ENCODE measurements around the gene SNN.

SNN gene

DNA sequence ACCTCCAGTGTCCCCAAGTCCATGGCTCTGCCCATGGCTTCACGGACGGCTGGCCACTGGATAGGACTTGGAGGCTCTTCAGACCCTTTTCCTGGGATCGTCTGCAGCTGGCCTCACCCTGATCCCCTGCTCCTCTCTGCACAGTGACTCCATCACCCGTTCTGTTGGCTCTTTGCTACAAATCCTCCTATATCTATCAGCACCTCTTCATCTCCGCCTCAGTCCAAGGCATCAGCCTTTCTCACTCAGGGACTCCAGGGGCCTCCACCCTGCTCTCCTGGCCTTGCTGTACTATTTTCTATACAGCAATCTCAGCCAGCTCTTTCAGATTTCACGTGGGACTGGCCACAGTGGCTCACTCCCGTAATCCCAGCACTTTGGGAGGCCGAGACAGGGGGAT is 10.7 kb upstream of the SNN start:
- no peaks in the 10 kb centered on the region for H3K27me3 ChIP-seq (ENCODE audit: control insufficient read depth in 1 of 2, insufficient read depth in 2 of 2, low read length in 2 of 2)
- H3K9me3 ChIP-seq (ENCODE audit: low read length) = no peaks in the 10 kb centered on the region
- no peak overlapping the region for H3K27ac ChIP-seq (ENCODE audit: low read depth, low read length)
- H3K4me3 ChIP-seq (ENCODE audit: low read depth in 1 of 2, low read length in 2 of 2) = no peak overlapping the region
- no peak overlapping the region for H3K9ac ChIP-seq (ENCODE audit: low read length)
- no peaks in the 10 kb centered on the region for H3K4me1 ChIP-seq (ENCODE audit: insufficient read depth, low read length)
- no peaks in the 10 kb centered on the region for H3K36me3 ChIP-seq (ENCODE audit: insufficient read depth, low read length)

DNA sequence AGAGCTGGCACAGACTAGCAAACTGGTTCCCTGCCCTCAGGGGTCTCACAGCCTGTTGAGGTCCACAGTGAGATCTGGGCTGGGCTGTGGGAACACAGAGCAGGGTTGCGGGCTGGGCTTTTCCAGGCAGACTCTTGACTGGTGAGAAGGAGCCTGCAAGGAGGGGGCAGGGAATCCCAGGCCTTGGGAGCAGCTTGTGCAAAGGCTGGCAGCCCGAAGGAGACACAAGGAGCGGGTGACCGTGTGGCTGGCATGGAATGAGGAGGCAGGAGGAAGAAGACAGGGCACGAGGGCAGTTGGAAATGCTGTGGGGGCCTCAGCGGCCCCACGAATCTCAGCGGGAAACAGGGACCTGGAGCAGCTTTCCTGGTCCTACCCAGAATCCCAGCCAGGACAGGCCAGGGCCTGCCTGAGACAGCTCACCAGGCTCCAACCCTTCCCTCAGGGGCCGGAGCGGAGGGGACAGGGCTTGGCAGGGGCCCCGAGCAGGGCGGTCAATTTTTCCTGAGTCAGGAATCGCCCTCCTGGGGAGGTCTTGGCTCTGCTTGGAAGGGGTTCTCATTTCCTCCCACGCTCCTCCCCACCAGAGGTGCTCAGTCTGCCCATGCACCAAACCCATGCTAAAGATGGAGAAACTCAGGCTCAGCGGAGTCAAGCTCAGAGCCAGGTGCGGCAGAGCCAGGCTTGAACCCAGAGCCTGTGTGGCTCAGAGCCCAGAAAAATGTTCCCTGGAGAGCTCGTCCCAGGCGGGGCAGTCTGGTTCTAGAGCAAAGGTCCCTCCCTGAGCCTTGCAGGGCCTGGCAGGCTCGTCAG is 9.2 kb upstream of the SNN start:
- no peak overlapping the region for H3K27ac ChIP-seq (ENCODE audit: low read depth, low read length)

DNA sequence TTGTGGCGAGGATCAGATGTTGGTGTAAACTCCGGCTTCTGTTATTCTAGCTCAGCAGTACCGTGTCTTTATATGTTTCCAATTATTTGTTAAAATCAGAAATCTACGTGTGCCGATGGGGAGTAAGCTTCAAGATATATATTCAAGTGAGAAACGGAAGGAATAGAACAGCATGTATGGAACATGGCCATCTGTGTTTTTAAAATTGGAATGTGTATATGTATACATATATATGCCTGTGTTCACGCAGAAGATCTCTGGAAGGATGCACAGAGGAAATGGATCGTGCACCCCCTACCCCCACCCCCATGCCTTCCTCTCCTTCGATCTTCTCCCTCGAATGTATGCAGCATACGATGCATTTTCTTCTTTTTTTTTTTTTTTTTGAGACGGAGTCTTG is 7.7 kb upstream of the SNN start:
- Histone ChIP-seq H3K4me3 (ENCODE audit: low read depth in 1 of 2, low read length in 2 of 2) (no peak overlapping the region), H3K4me1 (ENCODE audit: insufficient read depth, low read length) (no peaks in the 10 kb centered on the region), H3K9me3 (ENCODE audit: low read length) (no peaks in the 10 kb centered on the region), H3K27ac (ENCODE audit: low read depth, low read length) (no peak overlapping the region), H3K27me3 (ENCODE audit: control insufficient read depth in 1 of 2, insufficient read depth in 2 of 2, low read length in 2 of 2) (no peaks in the 10 kb centered on the region), H3K9ac (ENCODE audit: low read length) (no peak overlapping the region), H3K36me3 (ENCODE audit: insufficient read depth, low read length) (no peaks in the 10 kb centered on the region)

More for the DNA sequence above, 9.2 kb upstream of the SNN start:
- H3K4me1 ChIP-seq (ENCODE audit: insufficient read depth, low read length) = no peaks in the 10 kb centered on the region
- no peak overlapping the region for H3K4me3 ChIP-seq (ENCODE audit: low read depth in 1 of 2, low read length in 2 of 2)
- no peak overlapping the region for H3K9ac ChIP-seq (ENCODE audit: low read length)
- H3K9me3 ChIP-seq (ENCODE audit: low read length) = no peaks in the 10 kb centered on the region
- H3K27me3 ChIP-seq (ENCODE audit: control insufficient read depth in 1 of 2, insufficient read depth in 2 of 2, low read length in 2 of 2) = no peaks in the 10 kb centered on the region
- no peaks in the 10 kb centered on the region for H3K36me3 ChIP-seq (ENCODE audit: insufficient read depth, low read length)

DNA sequence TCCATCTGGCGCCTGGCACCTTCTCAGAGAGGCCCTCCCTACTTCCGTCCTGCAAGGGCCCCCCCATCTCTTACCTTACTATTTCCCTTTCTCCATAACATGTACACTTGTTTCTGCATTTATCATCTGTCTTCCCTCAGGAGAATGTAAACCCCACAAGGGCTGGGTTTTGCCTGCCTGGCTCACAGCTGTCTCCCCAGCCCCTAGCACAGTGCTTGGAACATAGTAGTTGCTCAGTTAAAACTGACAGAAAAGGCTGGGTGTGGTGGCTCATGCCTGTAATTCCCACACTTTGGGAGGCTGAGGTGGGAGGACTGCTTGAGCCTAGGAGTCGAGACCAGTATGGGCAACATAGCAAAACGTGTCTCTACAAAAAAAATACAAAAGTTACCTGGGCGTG is 5.7 kb upstream of the SNN start:
- Histone ChIP-seq H3K9me3 (ENCODE audit: low read length) (no peaks in the 10 kb centered on the region), H3K27me3 (ENCODE audit: control insufficient read depth in 1 of 2, insufficient read depth in 2 of 2, low read length in 2 of 2) (no peaks in the 10 kb centered on the region), H3K9ac (ENCODE audit: low read length) (no peak overlapping the region), H3K4me1 (ENCODE audit: insufficient read depth, low read length) (peaks cover 2% of the 10 kb centered on the region), H3K4me3 (ENCODE audit: low read depth in 1 of 2, low read length in 2 of 2) (no peak overlapping the region), H3K36me3 (ENCODE audit: insufficient read depth, low read length) (no peaks in the 10 kb centered on the region), H3K27ac (ENCODE audit: low read depth, low read length) (no peak overlapping the region)

DNA sequence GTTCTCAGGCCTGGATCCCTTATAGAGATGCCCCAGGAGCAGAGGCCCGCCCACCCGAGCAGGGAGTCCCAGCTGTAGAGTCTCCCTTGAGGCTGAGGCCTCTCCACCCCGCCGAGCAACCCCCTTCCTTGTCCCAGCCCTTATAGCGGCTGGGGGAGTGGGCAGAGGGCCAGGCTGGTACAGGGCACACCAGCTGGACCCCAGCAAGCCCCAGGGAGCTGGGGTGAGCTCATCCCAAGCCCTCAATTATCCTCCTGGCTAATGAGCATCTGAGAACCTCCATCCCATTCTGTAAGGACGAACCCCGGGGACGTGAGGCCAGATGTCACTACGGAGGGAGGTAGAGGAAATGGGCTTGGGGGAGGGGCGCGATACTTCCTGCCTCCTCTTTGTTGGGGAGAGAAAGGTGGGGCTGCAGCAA is 3.2 kb upstream of the SNN start:
- Histone ChIP-seq H3K9ac (ENCODE audit: low read length) (no peak overlapping the region), H3K27ac (ENCODE audit: low read depth, low read length) (no peak overlapping the region), H3K4me3 (ENCODE audit: low read depth in 1 of 2, low read length in 2 of 2) (no peak overlapping the region), H3K9me3 (ENCODE audit: low read length) (no peaks in the 10 kb centered on the region), H3K36me3 (ENCODE audit: insufficient read depth, low read length) (no peaks in the 10 kb centered on the region), H3K4me1 (ENCODE audit: insufficient read depth, low read length) (peaks cover 14% of the 10 kb centered on the region), H3K27me3 (ENCODE audit: control insufficient read depth in 1 of 2, insufficient read depth in 2 of 2, low read length in 2 of 2) (no peaks in the 10 kb centered on the region)

DNA sequence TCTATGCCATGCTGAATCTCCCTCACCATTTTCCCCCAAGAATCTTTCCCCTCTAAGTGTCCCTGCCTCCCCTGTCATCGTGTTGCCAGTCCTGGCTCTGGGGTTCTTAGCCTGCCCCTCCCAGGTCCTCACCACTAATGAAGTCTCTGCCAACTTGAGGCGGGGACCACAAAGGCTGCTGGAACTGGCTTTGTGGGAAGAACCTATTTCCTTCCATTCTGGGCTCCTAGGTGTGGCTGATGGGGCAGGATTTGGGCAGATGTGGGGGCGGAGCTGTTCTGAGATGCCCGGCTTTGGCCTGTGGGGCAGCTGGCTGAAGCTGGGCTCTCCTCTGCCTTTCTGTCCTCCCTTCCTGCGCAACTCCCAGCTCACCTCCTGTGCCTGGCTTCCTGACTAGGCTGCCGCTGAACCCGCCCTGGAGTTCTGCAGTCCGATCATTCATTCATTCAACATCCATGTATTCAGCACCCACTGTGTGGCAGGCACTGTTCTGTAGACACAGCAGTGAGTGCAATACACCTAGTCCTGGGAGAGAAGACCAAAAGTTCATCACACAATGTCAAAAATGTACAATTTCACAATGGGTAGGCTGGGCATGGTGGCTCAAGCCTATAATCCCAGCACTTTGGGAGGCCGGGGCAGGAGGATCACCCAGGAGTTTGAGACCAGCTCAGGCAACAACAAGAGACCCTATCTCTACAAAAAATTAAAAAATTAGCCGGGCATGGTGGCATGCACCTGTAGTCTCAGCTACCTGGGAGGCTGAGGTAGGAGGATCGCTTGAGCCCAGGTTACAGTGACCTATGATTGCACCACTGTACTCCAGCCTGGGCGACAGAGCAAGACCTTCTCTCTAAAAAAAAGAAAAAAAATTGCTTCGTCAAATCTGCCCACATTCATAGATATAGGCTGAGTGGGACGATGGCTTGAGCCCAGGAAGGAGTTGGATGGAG is 1.9 kb upstream of the SNN start:
- no peaks in the 10 kb centered on the region for H3K9me3 ChIP-seq (ENCODE audit: low read length)
- no peaks in the 10 kb centered on the region for H3K36me3 ChIP-seq (ENCODE audit: insufficient read depth, low read length)
- no peaks in the 10 kb centered on the region for H3K27me3 ChIP-seq (ENCODE audit: control insufficient read depth in 1 of 2, insufficient read depth in 2 of 2, low read length in 2 of 2)
- H3K4me1 ChIP-seq (ENCODE audit: insufficient read depth, low read length) = peaks cover 25% of the 10 kb centered on the region
- no peak overlapping the region for H3K27ac ChIP-seq (ENCODE audit: low read depth, low read length)
- H3K9ac ChIP-seq (ENCODE audit: low read length) = no peak overlapping the region
- no peak overlapping the region for H3K4me3 ChIP-seq (ENCODE audit: low read depth in 1 of 2, low read length in 2 of 2)

DNA sequence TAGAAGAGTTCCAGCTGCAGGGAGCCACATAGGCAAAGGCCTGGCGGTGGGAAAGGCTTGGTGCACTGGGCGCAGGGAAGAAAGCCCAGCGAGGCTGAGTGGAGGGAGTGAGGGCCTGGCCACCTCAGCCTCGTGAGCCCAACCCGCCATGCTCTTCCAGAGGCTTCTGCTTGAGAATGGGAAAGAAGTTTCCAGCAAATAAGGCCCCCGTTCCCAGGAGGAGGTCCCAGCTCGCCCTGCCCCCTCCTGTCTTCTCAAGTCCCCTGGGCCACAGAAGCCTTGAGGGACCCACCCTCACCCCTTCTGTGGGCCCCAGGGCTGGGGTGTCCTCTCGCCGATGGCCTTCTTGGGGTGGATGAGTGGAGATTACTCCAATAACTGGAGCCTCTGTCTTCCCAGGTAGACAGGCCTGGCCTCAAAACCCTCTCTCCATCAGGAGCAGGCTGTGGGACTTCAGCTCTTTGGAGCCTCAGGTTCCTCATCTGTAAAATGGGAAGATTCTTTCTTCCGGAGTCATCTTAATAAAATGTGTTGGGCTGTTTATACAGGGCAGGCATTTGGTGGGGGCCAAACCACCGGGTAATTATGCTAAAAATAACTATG is 933 bp upstream of the SNN start:
- H3K4me1 ChIP-seq (ENCODE audit: insufficient read depth, low read length) = peaks cover 29% of the 10 kb centered on the region
- H3K4me3 ChIP-seq (ENCODE audit: low read depth in 1 of 2, low read length in 2 of 2) = peak overlapping the region; percentile 57 to 59
- H3K9me3 ChIP-seq (ENCODE audit: low read length) = no peaks in the 10 kb centered on the region
- H3K27me3 ChIP-seq (ENCODE audit: control insufficient read depth in 1 of 2, insufficient read depth in 2 of 2, low read length in 2 of 2) = no peaks in the 10 kb centered on the region
- H3K36me3 ChIP-seq (ENCODE audit: insufficient read depth, low read length) = no peaks in the 10 kb centered on the region
- no peak overlapping the region for H3K9ac ChIP-seq (ENCODE audit: low read length)
- peak overlapping the region; percentile 32 for H3K27ac ChIP-seq (ENCODE audit: low read depth, low read length)

DNA sequence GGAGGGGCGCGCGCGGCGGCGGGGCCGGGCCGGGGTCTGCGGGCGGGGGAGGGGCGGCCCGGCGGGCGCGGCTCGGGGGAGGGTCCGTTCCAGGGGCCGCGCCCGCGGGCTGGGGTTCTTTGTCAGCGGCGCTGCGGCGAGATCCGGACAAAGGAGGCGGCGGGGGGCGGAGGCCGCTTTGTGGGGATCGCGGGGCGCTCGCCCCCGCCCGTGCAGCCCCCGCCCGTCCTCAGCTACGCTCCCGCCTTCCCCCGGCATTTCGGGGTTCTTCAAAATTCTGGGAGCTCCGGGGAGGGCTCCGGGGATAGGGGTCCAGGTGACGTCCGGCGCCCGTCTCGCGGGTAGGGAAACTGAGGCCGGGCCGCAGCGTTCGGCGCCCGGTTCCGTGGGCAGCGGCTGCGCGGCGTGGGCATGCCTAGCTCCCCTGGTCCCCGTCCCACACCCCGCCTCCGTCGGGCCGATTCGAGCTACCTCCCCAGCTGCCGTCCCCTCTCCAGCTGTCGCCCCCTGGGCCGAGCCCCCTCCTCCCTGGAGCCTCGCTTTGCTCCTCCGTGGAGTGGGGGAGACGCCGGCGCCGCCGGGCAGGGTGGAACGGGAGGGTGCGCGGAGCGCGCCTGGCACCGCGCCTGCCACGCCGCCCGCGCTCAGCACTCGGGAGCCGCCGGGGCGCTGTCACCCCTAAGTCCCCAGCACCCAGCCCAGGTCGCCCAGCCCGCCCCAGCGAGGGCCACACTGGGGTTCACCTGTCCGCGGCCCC is 546 bp downstream of the SNN start:
- Histone ChIP-seq H3K27me3 (ENCODE audit: control insufficient read depth in 1 of 2, insufficient read depth in 2 of 2, low read length in 2 of 2) (no peaks in the 10 kb centered on the region), H3K4me1 (ENCODE audit: insufficient read depth, low read length) (peaks cover 43% of the 10 kb centered on the region), H3K36me3 (ENCODE audit: insufficient read depth, low read length) (no peaks in the 10 kb centered on the region), H3K9me3 (ENCODE audit: low read length) (no peaks in the 10 kb centered on the region), H3K9ac (ENCODE audit: low read length) (peak overlapping the region; percentile 23), H3K27ac (ENCODE audit: low read depth, low read length) (peak overlapping the region; percentile 82), H3K4me3 (ENCODE audit: low read depth in 1 of 2, low read length in 2 of 2) (peak overlapping the region; percentile 46 to 74)

DNA sequence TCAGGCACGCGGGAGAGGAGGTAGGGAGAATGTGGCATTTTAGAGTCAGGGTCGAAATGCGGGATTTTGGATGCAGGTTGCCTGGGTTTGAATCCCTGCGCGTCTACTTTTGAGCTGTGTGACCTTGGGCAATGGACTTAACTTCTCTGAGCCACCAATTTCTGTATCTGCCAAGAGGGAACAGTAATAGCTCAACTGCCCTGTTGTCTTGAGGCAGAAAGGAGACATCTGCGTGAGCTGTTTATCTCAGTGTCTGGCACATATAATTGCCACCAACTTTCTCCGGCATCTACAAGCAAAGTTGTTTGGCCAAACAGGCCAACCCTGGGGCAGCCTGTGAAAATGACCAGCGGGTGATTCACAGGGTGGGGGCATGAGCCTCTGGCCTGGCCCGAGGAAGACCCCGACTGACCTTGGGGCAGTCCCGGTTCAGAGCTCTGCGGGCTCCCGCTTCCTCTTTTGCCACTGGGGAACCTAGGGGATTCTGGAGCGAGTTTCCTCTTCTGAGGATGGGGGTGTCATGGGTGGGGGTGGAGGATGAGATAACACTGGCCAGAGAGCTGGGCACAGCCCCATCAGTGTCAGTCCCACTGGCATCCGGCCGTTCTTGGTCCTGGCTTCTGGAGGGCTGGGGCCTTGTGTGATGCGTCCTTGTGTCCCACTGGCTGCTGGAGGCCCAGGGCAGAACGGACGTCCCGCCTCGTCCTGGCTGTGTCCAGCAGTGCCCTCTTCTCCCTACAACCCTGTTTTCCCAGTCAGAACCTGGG is 1.3 kb downstream of the SNN start:
- Histone ChIP-seq H3K27me3 (ENCODE audit: control insufficient read depth in 1 of 2, insufficient read depth in 2 of 2, low read length in 2 of 2) (no peaks in the 10 kb centered on the region), H3K36me3 (ENCODE audit: insufficient read depth, low read length) (no peaks in the 10 kb centered on the region), H3K27ac (ENCODE audit: low read depth, low read length) (peak overlapping the region; percentile 82), H3K4me3 (ENCODE audit: low read depth in 1 of 2, low read length in 2 of 2) (peak overlapping the region; percentile 46 to 74), H3K4me1 (ENCODE audit: insufficient read depth, low read length) (peaks cover 46% of the 10 kb centered on the region), H3K9me3 (ENCODE audit: low read length) (no peaks in the 10 kb centered on the region), H3K9ac (ENCODE audit: low read length) (peak overlapping the region; percentile 23)

All from muscle layer of colon (tissue), 2 donors.